ENCODE measurements around the gene TMUB2. TPM values are rescaled to one million over a fixed set of nuclear protein-coding genes. Genes with fewer than 3 reads are reported as not detected.

TMUB2 gene
- total RNA-seq, 2 experiments from 2014 or later: 42.2 to 42.7 TPM

GRCh38 chr17:44159519-44160210 lies 27.1 kb upstream of the TMUB2 start:
- DNase-seq: peak; percentile 60
- POLR2A ChIA-PET: interaction anchor here (0.8 to 2.5 kb wide), 4 partner anchors 9 to 36 kb away, joined by 3 to 8 read pairs (median 4); partner anchors contain the start of genes HDAC5 and TMUB2
- CTCF ChIA-PET: interaction anchor here (0.6 to 2.4 kb wide), 4 partner anchors 9 to 173 kb away, joined by 3 to 8 read pairs (median 4); no protein-coding TSS in a partner anchor
- Mint-ChIP-seq H3K4me1 (peaks cover 10% of the 10 kb centered on the region), H3K27me3 (no peaks in the 10 kb centered on the region), H3K36me3 (ENCODE audit: low read depth) (peaks cover 30% of the 10 kb centered on the region), H3K4me3 (no peak overlapping the region), H3K9me3 (no peaks in the 10 kb centered on the region), H3K27ac (no peak overlapping the region)

- ChIA-PET POLR2A (no interaction called here), CTCF (interaction anchor here (0.7 kb wide), 1 partner anchor 157 kb away, joined by 3 read pairs; no protein-coding TSS in a partner anchor)
- H3K4me3 Mint-ChIP-seq: no peak overlapping the region
- peaks cover 9% of the 10 kb centered on the region for H3K4me1 Mint-ChIP-seq
- no peak for DNase-seq
- H3K27ac Mint-ChIP-seq: no peak overlapping the region
- H3K27me3 Mint-ChIP-seq: no peaks in the 10 kb centered on the region
- H3K9me3 Mint-ChIP-seq: no peaks in the 10 kb centered on the region
- H3K36me3 Mint-ChIP-seq (ENCODE audit: low read depth): peaks cover 10% of the 10 kb centered on the region
Observed at GRCh38 chr17:44164476-44164875, 22.3 kb upstream of the TMUB2 start.

- ChIA-PET CTCF (interaction anchor here (1.0 to 2.1 kb wide), 8 partner anchors 19 to 224 kb away, joined by 3 to 16 read pairs (median 5); partner anchors contain the start of gene TMUB2), POLR2A (interaction anchor here (1.1 to 1.9 kb wide), 4 partner anchors 9 to 223 kb away, joined by 3 to 8 read pairs (median 4); partner anchors contain the start of gene TMUB2)
- Mint-ChIP-seq H3K27me3 (no peaks in the 10 kb centered on the region), H3K4me3 (no peak overlapping the region), H3K36me3 (ENCODE audit: low read depth) (peaks cover 5% of the 10 kb centered on the region), H3K9me3 (no peaks in the 10 kb centered on the region), H3K27ac (no peak overlapping the region), H3K4me1 (peaks cover 5% of the 10 kb centered on the region)
- no peak for DNase-seq
Observed at GRCh38 chr17:44167181-44167861, 19.5 kb upstream of the TMUB2 start.

- Mint-ChIP-seq H3K4me3 (no peak overlapping the region), H3K27me3 (no peaks in the 10 kb centered on the region), H3K27ac (no peak overlapping the region), H3K9me3 (no peaks in the 10 kb centered on the region), H3K4me1 (peaks cover 5% of the 10 kb centered on the region), H3K36me3 (ENCODE audit: low read depth) (peaks cover 2% of the 10 kb centered on the region)
- no peak for DNase-seq
- ChIA-PET POLR2A (interaction anchor here (5.5 kb wide), 1 partner anchor 15 kb away, joined by 32 read pairs; the partner anchor contains the start of gene TMUB2), CTCF (interaction anchor here (0.7 kb wide), 1 partner anchor 11 kb away, joined by 3 read pairs; no protein-coding TSS in a partner anchor)
Observed at GRCh38 chr17:44170135-44170498, 16.7 kb upstream of the TMUB2 start.

- H3K27ac Mint-ChIP-seq: no peak within 1 kb of the TSS
- peaks cover 6% of the 10 kb centered on the region for H3K36me3 Mint-ChIP-seq (ENCODE audit: low read depth)
- ChIA-PET CTCF (interaction anchor here (1.2 kb wide), 1 partner anchor 34 kb away, joined by 3 read pairs; no protein-coding TSS in a partner anchor), POLR2A (interaction anchor here (0.7 to 5.5 kb wide), 2 partner anchors 15 to 21 kb away, joined by 3 to 32 read pairs; partner anchors contain the start of gene TMUB2)
- H3K9me3 Mint-ChIP-seq: no peaks in the 10 kb centered on the region
- H3K27me3 Mint-ChIP-seq: no peaks in the 10 kb centered on the region
- no peak within 1 kb of the TSS for H3K4me3 Mint-ChIP-seq
- peaks cover 5% of the 10 kb centered on the region for H3K4me1 Mint-ChIP-seq
- no peak for DNase-seq
Observed at GRCh38 chr17:44170499-44171201, 16.1 kb upstream of the TMUB2 start, which contains the start of gene ASB16. TSS of gene ASB16 (plus strand) at chr17:44170704. CDS start at chr17:44170790, 86 bp downstream.

GRCh38 chr17:44171931-44172455 lies 14.8 kb upstream of the TMUB2 start:
- CTCF ChIA-PET: interaction anchor here (1.8 kb wide), 1 partner anchor 21 kb away, joined by 6 read pairs; no protein-coding TSS in a partner anchor
- H3K36me3 Mint-ChIP-seq (ENCODE audit: low read depth): peaks cover 12% of the 10 kb centered on the region
- H3K4me1 Mint-ChIP-seq: peaks cover 5% of the 10 kb centered on the region
- no peak for DNase-seq
- POLR2A ChIA-PET: interaction anchor here (1.0 to 5.5 kb wide), 3 partner anchors 14 to 48 kb away, joined by 3 to 32 read pairs (median 3); partner anchors contain the start of gene TMUB2
- no peaks in the 10 kb centered on the region for H3K27me3 Mint-ChIP-seq
- H3K4me3 Mint-ChIP-seq: no peak overlapping the region
- no peak overlapping the region for H3K27ac Mint-ChIP-seq
- H3K9me3 Mint-ChIP-seq: no peaks in the 10 kb centered on the region

GRCh38 chr17:44174427-44174826 lies 12.3 kb upstream of the TMUB2 start:
- Mint-ChIP-seq H3K36me3 (ENCODE audit: low read depth) (peaks cover 21% of the 10 kb centered on the region), H3K27me3 (no peaks in the 10 kb centered on the region), H3K4me1 (peaks cover 4% of the 10 kb centered on the region), H3K4me3 (no peak overlapping the region), H3K9me3 (no peaks in the 10 kb centered on the region), H3K27ac (no peak overlapping the region)
- CTCF ChIA-PET: interaction anchor here (0.6 kb wide), 1 partner anchor 36 kb away, joined by 3 read pairs; no protein-coding TSS in a partner anchor
- DNase-seq: no peak
- POLR2A ChIA-PET: interaction anchor here (5.5 kb wide), 1 partner anchor 11 kb away, joined by 32 read pairs; the partner anchor contains the start of gene TMUB2

- POLR2A ChIA-PET: interaction anchor here (0.6 to 1.4 kb wide), 2 partner anchors 8 to 9 kb away, joined by 3 to 6 read pairs; no protein-coding TSS in a partner anchor
- H3K27ac Mint-ChIP-seq: no peak overlapping the region
- no peaks in the 10 kb centered on the region for H3K27me3 Mint-ChIP-seq
- peaks cover 4% of the 10 kb centered on the region for H3K4me1 Mint-ChIP-seq
- H3K9me3 Mint-ChIP-seq: no peaks in the 10 kb centered on the region
- peaks cover 22% of the 10 kb centered on the region for H3K36me3 Mint-ChIP-seq (ENCODE audit: low read depth)
- no peak for DNase-seq
- CTCF ChIA-PET: no interaction called here
- H3K4me3 Mint-ChIP-seq: no peak overlapping the region
Observed at GRCh38 chr17:44176257-44176656, 10.5 kb upstream of the TMUB2 start.

- peaks cover 7% of the 10 kb centered on the region for H3K4me1 Mint-ChIP-seq
- H3K9me3 Mint-ChIP-seq: no peaks in the 10 kb centered on the region
- no peak for DNase-seq
- CTCF ChIA-PET: no interaction called here
- no peak overlapping the region for H3K27ac Mint-ChIP-seq
- POLR2A ChIA-PET: interaction anchor here (0.6 to 1.4 kb wide), 2 partner anchors 9 to 10 kb away, joined by 3 to 6 read pairs; no protein-coding TSS in a partner anchor
- no peaks in the 10 kb centered on the region for H3K27me3 Mint-ChIP-seq
- H3K36me3 Mint-ChIP-seq (ENCODE audit: low read depth): peaks cover 26% of the 10 kb centered on the region
- no peak overlapping the region for H3K4me3 Mint-ChIP-seq
Observed at GRCh38 chr17:44176671-44177501, 9.9 kb upstream of the TMUB2 start.

GRCh38 chr17:44177640-44178039 lies 9.1 kb upstream of the TMUB2 start:
- no peaks in the 10 kb centered on the region for H3K9me3 Mint-ChIP-seq
- POLR2A ChIA-PET: interaction anchor here (0.7 to 1.4 kb wide), 3 partner anchors 9 to 32 kb away, joined by 3 to 6 read pairs (median 3); partner anchors contain the start of gene TMUB2
- CTCF ChIA-PET: no interaction called here
- DNase-seq: no peak
- H3K27ac Mint-ChIP-seq: no peak overlapping the region
- H3K4me1 Mint-ChIP-seq: peaks cover 11% of the 10 kb centered on the region
- no peak overlapping the region for H3K4me3 Mint-ChIP-seq
- H3K36me3 Mint-ChIP-seq (ENCODE audit: low read depth): peaks cover 31% of the 10 kb centered on the region
- no peaks in the 10 kb centered on the region for H3K27me3 Mint-ChIP-seq

GRCh38 chr17:44178133-44178532 lies 8.6 kb upstream of the TMUB2 start:
- H3K27ac Mint-ChIP-seq: no peak overlapping the region
- ChIA-PET CTCF (no interaction called here), POLR2A (interaction anchor here (0.7 to 1.1 kb wide), 2 partner anchors 9 to 32 kb away, joined by 3 read pairs; partner anchors contain the start of gene TMUB2)

More at GRCh38 chr17:44178133-44178532, 8.6 kb upstream of the TMUB2 start:
- no peaks in the 10 kb centered on the region for H3K27me3 Mint-ChIP-seq
- H3K9me3 Mint-ChIP-seq: no peaks in the 10 kb centered on the region
- peaks cover 31% of the 10 kb centered on the region for H3K36me3 Mint-ChIP-seq (ENCODE audit: low read depth)
- DNase-seq: no peak
- no peak overlapping the region for H3K4me3 Mint-ChIP-seq
- peaks cover 14% of the 10 kb centered on the region for H3K4me1 Mint-ChIP-seq
